DOHH2 (cell line): ENCODE measurements around the gene NBEAL1.

Experiments used
- CTCF ChIP-seq: fragments of 200-600 bp; sonication (generic); IDR thresholded peaks from one replicate; pipeline ENCODE4 v1.5.1; 2014; ENCODE audit warnings: antibody characterized with exemption, mild to moderate bottlenecking, low read depth, low read length; ENCODE audit not compliant: poor library complexity, severe bottlenecking
- EZH2phosphoT487 ChIP-seq: fragments of 200-600 bp; sonication (generic); IDR thresholded peaks from 2 replicates; pipeline ENCODE4 v1.6.1; 2017; ENCODE audit warnings: borderline replicate concordance, mild to moderate bottlenecking, antibody characterized with exemption, low read length, moderate library complexity, mixed read lengths

DNA sequence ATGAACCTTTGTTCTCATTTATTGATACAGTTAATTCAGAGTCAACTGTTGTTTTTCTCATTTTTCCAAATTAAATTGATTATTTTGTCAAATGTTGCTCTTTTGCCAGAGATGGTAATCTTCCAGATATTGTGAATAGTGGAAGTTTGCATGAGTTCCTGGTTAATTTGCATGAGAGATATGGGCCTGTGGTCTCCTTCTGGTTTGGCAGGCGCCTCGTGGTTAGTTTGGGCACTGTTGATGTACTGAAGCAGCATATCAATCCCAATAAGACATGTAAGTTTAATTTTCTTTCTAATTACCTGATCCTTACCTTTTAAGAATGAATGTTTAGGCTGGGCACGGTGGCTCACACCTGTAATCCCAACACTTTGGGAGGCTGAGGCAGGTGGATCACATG lies 232.0 kb downstream of the NBEAL1 start:
- TF ChIP-seq CTCF: no peak
- TF ChIP-seq EZH2phosphoT487: no peak
